Activated CD4-positive, CD25-positive, alpha-beta regulatory T cell (primary cell): Measurements from ENCODE around the gene GPR146.
"Not testable (repeated sequence)": the region's sequence is repeated elsewhere in the genome, so short reads cannot be mapped to it uniquely, and the experiment has no call there.

ENCODE experiments used
- DNase-seq, 4 experiments: peaks; one replicate each; lab custom pipeline; 2025; lab: John Stamatoyannopoulos, UW

The GPR146 gene, protein sequence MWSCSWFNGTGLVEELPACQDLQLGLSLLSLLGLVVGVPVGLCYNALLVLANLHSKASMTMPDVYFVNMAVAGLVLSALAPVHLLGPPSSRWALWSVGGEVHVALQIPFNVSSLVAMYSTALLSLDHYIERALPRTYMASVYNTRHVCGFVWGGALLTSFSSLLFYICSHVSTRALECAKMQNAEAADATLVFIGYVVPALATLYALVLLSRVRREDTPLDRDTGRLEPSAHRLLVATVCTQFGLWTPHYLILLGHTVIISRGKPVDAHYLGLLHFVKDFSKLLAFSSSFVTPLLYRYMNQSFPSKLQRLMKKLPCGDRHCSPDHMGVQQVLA

DNA sequence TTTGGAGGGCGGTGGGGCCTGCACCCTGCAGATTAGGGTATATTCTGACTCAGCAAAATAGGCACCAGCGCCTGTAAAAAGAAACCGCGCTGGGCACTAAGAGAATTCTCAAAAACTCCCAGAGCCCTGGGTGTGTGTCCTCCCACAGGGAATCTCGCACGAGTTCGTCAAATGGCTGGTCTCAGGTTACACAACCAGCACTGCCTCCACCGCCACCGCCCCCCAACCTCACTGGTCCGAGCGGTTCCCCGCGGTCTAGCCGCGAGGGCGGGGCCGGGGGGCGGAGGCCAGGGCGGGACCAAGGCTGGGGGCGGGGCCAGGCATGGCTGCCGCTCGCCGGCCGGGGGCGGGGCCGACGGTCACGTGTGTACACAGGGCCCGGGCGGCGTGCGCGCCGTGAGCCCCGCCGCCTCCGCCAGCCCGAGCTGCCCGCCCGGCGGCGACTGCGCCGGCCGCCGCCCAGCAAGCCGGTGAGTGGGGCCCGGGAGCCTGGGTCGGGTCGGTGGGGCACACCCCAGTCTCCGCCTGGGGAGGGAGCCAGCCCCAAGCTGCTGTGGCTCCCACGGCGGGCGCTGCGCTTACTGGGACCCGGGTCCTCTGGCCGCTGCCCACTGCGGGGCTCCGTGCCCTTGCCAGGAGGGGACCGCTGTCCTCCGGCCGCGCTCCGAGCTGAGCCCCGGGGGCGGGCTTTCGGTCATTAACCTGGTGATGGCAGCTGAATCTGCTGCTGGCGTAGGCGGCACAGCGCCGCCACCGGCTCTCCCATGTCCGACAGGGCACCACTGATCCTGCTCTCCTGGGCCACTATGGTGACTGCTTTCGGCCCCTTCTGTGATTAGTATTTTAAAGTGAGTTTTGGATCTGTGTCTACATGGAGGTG lies at the start of gene GPR146:
Gene GPR146, plus strand, starts transcription at position 358 of the 880 bp plus-strand sequence. CDS start 12,970 bp downstream, outside the sequence.
- DNase-seq = peak; percentile 88 to 91 (median 90)

DNA sequence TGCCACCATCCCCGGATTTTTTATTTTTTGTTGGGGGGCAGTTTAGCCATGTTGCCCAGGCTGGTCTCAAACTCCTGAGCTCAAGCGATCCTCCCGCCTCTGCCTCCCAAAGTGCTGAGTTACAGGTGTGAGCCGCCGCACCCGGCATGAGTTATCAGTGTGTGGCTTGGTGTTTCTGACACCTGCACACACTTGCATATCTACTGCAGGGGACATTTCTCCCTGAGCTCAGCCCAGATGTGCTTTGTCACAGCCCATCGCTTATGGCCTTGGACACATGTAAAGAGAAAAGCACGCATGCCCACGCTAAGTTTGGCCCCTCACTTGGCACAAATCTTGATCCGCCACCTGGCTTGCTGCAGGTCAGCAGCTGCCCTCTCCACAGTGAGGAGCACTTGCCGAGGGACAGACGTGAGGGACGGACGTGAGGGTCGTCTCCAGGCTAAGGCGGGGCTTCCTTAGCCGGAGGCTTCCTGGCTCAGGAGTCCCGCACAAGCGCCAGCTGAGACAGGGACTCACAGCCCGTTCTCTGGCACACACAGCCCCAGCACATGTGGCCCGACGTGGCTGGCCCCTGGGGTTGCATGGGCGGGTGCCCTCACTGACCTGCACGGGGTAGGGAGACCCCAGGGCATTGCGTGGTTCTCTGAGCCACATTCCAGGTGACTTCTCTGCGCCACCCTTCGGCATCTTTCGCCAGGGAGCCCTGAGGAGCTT lies 49.6 kb upstream of the GPR146 start:
- DNase-seq = no peak

DNA sequence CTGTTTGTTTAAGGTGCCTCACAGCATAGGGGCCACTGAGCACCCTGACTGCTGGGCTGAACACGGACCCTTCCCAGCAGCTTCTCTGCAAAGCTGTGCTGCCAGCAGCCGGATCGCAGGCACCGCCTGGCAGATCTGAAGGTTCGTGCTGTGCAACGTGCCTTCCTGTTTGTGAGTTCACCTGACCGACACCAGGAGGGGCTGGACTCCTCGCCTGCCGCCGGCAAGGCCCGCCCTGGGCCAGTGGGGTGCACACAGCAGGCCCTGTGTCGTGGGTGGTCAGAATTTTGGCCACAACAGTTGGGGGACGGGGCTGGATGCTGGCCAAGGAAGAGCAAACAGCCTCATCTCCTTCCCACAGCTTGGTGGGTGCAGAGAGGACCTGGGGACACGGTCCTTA lies 48.8 kb upstream of the GPR146 start:
- no peak for DNase-seq

DNA sequence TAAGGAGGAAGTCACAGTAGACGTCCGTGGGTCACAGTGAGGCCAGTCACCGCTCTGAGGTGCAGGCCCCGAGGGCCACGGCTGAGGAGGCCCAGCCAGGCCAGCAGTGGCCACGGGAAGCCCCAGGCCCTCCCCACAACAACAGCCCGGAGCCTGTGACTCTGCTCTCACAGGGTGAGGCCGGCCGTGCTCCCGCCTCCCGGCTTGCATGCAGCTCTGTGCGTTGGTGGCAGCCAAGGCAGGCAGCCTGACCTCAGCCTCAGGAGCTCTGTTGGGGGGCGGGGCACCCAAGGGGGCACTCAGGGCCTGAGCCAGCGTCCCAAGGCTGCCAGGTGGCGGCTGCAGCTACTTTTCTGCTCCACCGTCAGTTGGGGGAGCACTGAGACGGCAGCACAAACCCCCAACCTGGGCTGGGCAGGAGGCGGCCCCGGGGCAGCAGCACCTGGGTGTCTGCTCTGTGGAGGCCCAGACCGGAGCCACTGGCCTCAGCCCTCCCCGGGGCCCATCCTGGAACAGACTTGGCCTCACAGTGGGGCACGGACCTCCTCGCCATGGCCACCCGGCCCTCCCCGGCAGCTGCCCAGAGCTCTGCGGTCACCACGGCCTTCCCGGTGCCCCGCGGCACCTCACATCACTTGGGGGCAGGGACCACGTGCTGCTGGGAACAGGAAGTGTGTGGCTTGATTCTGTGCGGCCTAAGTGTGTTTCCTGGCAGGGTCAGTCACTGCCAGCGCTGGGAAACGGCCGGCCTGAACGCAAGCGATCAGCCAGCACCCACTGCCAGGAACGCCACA lies 48.1 kb upstream of the GPR146 start:
- no peak for DNase-seq

DNA sequence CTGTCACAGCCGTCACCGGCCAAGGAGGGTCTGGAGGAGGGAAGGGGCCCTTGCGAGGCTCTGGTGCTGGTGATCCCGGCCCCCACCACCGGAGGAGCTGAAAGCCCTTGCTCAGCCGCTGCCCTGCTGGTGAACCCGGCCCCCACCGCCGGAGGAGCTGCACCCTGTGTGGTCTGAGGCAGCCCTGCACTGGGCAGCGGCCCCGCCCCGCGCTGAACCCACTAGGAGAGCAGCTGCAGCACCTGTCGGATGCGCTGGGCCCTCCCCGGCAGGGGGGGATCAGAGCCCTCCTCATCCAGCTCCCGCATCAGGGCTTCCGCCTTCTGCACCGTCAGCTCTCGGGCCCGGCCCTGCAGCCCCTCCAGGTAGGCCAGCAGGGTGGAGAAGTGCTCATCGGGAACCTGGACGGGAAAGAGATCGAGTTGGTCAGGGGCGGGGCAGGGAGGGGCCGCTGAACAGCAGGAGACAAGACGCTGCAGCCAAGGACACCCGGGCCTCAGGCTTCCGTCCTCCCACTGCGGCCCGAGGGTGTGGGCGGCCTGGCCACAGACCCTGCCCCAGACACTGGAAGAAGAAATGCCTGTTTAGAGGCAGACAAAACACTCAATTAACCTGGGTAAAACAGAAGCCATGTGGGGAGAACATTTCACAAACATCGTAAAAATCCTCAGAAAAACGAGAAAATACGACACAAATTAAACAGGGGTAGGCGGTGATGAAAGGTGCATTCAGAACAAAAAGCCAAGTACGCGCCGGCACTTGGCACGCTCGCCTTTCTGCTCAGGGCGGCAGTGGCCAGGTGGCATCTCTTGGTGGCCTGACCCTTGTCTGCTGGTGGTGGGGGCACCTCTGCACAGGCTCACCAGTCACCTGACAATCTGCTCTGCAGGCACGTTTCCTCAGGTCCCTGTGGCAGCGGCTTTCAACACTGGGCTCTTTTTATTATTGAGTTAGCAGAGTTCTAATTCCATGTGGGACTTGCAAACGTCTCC lies 46.6 kb upstream of the GPR146 start:
- no peak for DNase-seq

DNA sequence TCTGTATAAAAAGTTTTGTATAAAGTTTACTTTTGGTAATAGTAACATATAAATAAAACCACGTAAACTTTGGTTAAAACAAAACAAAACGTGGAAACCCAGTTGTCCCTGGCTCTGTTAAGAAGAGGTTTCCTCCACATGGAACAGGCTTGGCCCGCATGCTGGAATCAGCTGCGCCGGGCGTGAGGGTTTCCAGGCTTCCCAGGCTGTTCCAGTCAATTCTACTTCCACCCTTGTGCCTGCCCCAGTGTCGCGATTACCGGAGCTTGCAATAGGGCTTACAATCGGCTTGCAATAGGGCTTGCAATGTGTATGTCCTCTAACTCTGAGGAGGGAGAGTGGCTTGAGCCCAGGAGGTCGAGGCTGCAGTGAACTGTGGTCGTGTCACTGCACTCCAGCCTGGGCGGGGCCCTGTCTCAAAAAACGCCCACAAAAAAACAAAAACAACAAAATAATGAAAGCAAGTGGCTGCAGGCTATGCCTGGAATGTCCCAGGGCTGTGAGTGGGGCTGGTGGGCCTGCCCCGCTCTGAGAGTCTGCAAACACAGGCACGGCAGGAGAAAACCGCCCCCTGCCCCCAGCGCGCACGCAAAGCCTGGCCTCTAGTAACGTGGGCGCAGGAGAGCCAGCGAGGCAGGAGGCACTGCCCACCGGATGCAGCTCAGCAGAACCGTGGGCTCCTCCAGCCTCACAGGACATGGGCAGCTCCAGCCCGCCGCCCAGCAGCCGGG lies 45.0 kb upstream of the GPR146 start:
- no peak for DNase-seq

DNA sequence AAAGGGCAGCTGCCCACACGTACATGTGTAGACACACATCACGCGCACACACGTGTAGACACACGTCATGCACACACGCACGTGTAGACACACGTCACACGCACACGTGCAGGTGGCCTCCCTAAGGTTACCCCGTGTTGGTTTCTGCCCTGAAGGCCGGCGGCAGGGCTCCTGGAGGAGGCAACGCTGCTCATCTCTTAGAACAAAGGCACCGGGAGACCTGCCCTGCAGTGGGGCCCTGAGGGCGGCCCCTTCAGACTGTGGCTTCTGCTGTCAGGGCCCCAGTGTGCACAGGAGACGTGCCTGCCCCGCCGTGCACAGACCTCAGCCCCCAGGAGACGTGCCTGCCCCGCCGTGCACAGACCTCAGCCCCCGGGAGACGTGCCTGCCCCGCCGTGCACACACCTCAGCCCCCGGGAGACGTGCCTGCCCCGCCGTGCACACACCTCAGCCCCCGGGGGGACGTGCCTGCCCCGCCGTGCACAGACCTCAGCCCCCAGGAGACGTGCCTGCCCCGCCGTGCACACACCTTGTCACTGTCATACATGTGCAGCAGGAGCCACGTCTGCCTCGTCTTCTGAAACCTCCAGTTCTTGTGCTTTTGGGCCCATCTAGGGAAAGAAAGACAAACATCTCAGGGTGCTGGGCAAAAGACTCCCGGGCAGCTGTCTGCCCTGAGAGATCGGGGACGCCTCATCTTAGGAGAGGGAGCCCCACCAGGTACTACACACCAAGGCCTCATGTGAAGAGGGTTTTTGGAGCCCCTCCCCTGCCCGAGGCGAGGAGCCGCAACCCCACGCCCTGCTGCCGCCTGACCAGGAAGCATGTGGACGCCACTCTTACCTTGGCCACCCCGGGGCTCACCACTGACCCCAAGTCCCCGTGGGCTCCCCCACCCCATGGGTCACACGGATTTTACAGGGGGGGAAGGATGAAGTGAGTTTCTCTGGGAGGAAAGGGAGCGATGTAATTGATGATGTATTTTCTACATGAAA lies 44.1 kb upstream of the GPR146 start:
- DNase-seq = no peak

DNA sequence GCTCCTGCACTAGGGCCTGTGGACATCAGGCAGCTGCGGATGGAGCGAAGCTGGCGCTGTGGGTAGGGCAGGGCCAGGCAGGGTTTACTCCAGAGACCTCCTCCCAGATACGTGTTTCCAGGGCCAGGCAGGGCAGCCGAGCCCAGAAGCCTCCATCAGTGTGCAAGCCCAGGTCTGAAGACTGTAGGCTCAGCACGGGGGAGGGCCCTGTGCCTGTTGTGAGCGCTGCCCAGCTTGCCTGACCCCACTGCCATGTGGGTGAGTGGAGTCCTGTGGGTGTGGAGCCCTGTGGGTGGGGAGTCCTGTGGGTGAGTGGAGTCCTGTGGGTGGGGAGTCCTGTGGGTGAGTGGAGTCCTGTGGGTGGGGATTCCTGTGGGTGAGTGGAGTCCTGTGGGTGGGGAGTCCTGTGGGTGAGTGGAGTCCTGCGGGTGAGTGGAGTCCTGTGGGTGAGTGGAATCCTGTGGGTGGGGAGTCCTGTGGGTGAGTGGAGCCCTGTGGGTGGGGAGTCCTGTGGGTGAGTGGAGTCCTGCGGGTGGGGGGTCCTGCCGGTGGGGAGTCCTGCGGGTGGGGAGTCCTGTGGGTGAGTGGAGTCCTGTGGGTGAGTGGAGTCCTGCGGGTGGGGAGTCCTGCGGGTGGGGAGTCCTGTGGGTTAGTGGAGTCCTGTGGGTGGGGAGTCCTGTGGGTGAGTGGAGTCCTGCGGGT lies 43.1 kb upstream of the GPR146 start:
- DNase-seq = not testable (repeated sequence)

DNA sequence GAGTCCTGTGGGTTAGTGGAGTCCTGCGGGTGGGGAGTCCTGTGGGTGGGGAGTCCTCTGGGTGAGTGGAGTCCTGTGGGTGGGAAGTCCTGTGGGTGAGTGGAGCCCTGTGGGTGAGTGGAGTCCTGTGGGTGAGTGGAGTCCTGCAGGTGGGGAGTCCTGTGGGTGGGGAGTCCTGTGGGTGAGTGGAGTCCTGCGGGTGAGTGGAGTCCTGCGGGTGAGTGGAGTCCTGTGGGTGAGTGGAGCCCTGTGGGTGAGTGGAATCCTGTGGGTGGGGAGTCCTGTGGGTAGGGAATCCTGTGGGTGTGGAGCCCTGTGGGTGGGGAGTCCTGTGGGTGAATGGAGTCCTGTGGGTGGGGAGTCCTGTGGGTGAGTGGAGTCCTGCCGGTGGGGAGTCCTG lies 42.3 kb upstream of the GPR146 start:
- not testable (repeated sequence) for DNase-seq

DNA sequence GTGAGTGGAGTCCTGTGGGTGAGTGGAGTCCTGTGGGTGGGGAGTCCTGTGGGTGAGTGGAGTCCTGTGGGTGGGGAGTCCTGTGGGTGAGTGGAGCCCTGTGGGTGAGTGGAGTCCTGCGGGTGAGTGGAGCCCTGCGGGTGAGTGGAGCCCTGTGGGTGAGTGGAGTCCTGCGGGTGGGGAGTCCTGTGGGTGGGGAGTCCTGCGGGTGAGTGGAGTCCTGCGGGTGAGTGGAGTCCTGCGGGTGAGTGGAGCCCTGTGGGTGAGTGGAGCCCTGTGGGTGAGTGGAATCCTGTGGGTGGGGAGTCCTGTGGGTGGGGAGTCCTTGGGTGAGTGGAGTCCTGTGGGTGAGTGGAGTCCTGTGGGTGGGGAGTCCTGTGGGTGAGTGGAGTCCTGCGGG lies 41.9 kb upstream of the GPR146 start:
- DNase-seq = not testable (repeated sequence)

DNA sequence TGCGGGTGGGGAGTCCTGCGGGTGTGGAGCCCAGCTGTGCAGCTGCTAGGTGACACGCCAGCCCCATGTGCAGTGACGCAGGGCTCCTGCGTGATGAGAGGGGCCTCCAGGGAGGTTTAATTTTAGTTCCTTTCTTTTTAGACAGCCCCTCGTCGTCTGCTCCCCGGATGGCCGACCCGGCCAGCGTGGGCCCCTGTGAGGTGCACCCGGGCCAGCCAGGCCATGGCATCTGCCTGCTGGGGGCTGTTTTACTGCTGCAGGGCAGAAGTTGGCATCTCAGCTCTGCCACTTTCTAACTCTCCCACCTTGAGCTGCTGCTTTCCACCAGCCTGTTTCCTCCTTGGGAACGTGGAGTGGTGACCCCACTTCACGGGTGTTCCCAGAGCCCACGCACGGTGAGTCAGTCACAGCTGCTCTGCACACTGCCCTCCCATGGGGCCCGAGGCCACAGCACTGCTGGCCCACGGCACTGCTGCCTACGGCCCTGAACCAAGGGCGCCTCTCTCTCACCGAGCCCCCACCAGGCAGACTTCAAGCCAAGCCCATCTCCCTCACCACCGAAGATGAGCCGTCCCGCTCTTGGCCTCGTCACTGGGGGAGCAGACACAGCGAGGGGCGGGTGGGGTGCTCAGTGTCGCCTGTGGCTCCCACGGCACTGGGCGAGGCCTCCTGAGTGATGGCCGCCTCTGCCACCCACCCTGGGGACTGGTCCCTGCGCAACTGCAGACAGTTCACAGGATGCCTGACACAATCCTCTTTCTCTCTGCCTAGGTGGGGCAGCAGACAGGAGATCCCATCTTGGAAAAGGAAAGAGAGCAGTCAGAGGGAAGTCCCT lies 40.1 kb upstream of the GPR146 start:
- no peak for DNase-seq

DNA sequence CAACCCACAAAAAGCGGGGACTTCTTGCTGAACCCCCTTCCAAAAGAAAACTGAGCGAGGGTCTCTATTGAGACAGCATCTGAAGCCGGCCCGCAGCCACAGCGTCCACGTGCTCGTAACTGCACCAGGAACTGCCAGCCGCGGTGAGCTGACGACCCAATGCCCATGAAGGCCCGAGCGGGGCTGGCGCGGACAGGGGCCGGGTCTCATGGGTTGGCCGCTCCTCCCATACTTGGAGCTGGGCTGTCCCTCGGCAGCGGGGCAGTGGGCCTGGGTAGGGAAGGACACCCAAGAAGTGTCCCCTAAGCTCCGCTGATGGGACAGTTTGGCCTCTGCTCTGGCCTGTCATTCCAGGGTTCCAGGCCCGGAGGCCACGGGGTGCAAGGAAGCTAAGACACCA lies 39.0 kb upstream of the GPR146 start:
- DNase-seq = no peak

DNA sequence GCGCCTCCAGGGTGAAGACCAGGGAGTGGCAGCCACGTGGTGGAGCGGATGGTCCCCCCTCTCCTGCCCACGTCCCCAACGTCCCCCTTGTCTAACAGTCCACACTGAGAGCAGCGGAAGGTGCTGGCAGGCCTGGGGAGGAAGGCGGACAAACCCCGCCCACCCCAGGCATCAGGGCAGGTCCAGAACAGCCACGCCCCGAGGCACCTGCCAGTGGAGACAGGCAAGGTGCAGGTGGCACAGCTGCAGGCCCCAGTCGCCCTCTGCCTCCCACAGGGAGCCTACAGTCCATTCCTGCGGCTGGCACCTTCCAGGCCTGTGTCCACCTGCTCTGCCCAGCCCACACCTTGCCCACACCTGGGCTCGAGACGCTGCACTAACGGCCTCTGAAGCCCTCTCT lies 36.4 kb upstream of the GPR146 start:
- DNase-seq = no peak

DNA sequence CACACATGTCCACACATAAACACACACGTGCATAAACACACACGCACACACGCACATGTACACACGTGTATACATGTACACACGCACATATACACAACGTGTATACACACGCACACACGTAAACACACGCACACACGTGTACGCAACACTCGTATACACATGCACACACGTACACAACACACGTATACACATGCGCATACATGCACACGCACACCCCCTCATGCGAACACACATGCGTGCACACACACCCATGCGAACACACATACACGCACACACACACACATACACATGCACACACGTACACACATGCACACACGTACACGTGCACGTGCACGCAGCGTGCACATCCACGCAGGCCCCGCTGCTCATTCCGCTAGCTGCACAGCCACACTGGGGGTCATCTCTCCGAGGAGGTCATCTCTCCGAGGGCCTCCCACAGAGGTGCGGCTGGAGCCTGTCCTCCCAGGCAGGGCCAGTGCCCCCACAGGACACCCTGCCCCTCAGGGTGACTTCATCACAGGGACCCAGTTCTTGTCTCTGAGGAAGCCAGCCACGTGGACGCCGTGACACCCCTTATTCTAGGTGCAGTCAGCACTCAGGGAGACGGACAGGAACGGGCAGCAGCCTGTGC lies 35.5 kb upstream of the GPR146 start:
- no peak for DNase-seq

DNA sequence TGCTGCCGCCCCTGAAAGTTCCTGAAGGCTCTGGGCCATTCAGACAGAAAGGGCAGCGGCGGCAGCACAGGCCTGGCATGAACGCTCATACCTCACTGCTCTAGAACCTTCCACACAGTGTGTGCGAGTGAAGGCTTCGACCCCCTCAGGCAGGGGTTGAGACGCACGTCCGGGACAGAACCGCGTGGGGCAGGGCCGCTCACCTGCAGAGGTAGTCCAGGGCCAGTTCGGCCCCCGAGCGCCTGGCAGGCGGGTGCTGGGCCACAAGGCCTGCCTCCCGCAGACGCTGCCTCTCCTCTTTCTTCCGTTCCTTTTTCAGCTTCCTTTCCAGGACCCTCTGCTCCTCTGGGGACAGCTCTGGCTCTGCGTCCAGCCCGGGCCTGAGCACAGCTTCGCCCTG lies 34.6 kb upstream of the GPR146 start:
- no peak for DNase-seq

DNA sequence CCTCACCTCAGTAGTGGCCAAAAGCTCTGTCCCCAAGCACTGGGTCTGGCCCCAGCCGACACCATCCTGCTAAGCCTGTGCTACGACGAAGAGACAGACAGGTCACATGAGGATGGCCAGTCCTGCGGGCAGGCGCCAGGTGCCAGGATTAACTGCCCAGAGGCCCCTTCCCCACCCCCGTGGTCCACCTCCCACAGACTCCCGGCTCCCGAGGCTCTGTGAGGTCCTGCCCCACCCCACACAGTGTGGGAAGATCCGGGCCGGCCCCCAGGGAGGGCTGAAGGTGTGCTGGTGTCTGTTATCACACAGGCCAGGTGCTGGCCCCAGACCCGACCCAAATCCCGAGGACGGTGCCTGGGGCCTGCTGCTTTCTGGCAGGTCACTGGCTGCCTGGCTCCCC lies 34.1 kb upstream of the GPR146 start:
- no peak for DNase-seq
